COR-L47 (cell line): Measurements from ENCODE around the gene CENPQ.

ENCODE experiments used
- DNase-seq: peaks from one replicate; lab custom pipeline; 2025; lab: John Stamatoyannopoulos, UW

The CENPQ gene

GRCh38 chr6:49541210-49541724 lies 78.1 kb downstream of the CENPQ start:
- no peak for DNase-seq

GRCh38 chr6:49541936-49542335 lies 78.8 kb downstream of the CENPQ start:
- DNase-seq = no peak
